A673 (cell line): ENCODE measurements around the gene CHRM5.

Experiments
- EZH2 ChIP-seq: fragments of 200-600 bp; sonication (generic); IDR thresholded peaks from 2 replicates; pipeline ENCODE4 v1.6.1; 2017; ENCODE audit warnings: borderline replicate concordance, low read depth, mild to moderate bottlenecking, mixed read lengths, antibody characterized with exemption, low read length; ENCODE audit not compliant: poor library complexity, severe bottlenecking
- TF ChIP-seq, protein P1 (sequence below): fragments of 300-800, 200-600 bp; sonication (generic); conservative IDR thresholded peaks from 2 replicates; pipeline ENCODE4 v1.5.1; 2017; ENCODE audit warnings: low read depth, mild to moderate bottlenecking, antibody characterized with exemption, low read length, moderate library complexity, mixed read lengths

DNA sequence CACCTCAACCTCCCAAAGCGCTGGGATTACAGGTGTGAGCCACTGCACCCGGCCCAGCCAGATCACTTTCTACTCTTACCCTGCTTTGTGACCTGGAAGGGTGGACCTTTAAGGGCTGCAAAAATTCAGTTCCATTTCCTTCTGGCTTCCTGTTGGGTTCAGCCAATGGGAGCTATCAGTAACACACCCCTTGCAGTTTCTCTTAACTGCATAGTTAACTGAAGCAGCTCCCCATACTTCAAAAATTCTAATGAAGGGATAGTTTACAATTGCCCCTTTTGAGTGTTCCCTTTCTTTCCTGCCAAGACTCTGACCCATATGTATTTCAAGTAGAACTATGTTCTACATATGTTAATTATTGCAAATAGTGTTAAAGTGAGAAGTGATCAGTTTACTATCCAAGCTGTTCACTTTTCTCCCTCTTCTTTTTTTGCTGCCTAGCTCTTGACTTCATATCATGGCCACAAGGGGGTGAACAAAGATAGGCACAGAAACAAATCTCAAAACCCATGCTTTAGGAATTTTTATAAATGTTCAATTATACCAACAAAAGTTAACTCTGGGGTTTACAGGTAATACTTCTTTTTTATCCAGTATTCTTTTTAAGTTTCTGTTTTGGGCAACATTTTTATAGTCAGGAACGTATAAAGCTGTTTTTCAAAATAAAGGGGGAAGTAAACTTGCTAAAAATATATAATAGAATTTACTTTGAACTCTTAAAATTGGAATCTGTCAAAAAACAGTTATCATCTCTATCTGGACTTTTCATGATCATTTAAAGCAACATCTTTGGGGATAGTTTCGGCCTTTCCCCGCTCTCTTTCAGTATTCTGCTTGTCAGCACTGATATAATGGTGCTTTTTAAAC is 141.7 kb downstream of the CHRM5 start:
- TF ChIP-seq, protein P1, sequence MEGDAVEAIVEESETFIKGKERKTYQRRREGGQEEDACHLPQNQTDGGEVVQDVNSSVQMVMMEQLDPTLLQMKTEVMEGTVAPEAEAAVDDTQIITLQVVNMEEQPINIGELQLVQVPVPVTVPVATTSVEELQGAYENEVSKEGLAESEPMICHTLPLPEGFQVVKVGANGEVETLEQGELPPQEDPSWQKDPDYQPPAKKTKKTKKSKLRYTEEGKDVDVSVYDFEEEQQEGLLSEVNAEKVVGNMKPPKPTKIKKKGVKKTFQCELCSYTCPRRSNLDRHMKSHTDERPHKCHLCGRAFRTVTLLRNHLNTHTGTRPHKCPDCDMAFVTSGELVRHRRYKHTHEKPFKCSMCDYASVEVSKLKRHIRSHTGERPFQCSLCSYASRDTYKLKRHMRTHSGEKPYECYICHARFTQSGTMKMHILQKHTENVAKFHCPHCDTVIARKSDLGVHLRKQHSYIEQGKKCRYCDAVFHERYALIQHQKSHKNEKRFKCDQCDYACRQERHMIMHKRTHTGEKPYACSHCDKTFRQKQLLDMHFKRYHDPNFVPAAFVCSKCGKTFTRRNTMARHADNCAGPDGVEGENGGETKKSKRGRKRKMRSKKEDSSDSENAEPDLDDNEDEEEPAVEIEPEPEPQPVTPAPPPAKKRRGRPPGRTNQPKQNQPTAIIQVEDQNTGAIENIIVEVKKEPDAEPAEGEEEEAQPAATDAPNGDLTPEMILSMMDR: peak; percentile 72
- TF ChIP-seq EZH2: no peak
